ENCODE data around the gene SBF2.

Gene SBF2

DNA sequence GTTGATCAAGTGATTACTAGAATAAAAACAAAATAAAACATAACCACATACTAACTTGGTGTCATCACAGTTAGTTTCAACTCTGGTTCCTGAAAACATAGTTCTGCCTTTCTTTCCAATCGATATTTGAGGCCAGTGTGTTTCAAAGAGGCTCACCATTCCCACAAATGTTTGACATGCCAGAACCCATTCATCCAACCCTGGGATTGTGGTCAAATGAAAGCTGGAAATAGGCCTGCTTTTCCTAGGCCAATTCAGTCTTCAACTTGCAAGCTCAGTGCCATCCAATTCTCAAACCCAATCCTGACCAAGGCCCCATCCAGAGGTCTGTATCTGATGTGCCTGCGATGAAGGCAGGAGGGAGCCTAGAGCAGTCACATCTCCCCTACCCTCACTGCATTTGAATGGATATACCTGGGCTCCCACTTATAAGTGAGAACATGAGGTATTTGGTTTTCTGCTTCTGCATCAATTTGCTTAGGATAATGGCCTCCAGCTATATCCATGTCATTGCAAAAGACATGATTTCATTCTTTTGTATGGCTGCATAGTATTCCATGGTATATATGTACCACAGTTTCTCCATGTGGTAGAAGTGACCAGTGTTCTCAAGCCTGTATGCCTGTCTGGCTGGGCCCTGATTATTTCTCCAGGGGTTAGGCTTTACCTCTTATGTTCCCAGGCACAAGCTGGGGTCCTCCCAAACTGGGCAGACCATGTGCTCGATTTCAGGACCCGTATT is 486.9 kb downstream of the SBF2 start:
- TF ChIP-seq CTCF (conservative IDR thresholded peaks at IDR 0.05; ENCODE audit: low read depth, low read length), result no peak
- no peaks in the 10 kb centered on the region for H3K36me3 ChIP-seq (ENCODE audit: insufficient read depth)
- no peak overlapping the region for H3K4me3 ChIP-seq (IDR thresholded peaks at IDR 0.05; ENCODE audit: insufficient read depth, low read depth, low read length)
- peaks cover 7% of the 10 kb centered on the region for H3K4me1 ChIP-seq (ENCODE audit: low read depth, poor library complexity, severe bottlenecking)
- H3K9ac ChIP-seq, result no peak overlapping the region
- H3K27ac ChIP-seq, result no peak overlapping the region
- H2AFZ ChIP-seq (ENCODE audit: low read depth), result no peak overlapping the region
- no peaks in the 10 kb centered on the region for H4K20me1 ChIP-seq (ENCODE audit: insufficient read depth)
- no peak overlapping the region for H3K4me2 ChIP-seq
- no peaks in the 10 kb centered on the region for H3K79me2 ChIP-seq (ENCODE audit: insufficient read depth, low read depth)
- no peaks in the 10 kb centered on the region for H3K27me3 ChIP-seq (ENCODE audit: insufficient read depth, low read depth)

GRCh38 chr11:9804419-9804902 is 489.6 kb downstream of the SBF2 start:
- Histone ChIP-seq H3K27me3 (ENCODE audit: insufficient read depth, low read depth) (no peaks in the 10 kb centered on the region), H3K9ac (no peak overlapping the region), H3K79me2 (ENCODE audit: insufficient read depth, low read depth) (no peaks in the 10 kb centered on the region), H3K27ac (no peak overlapping the region), H3K4me1 (ENCODE audit: low read depth, poor library complexity, severe bottlenecking) (peaks cover 8% of the 10 kb centered on the region), H2AFZ (ENCODE audit: low read depth) (no peak overlapping the region), H4K20me1 (ENCODE audit: insufficient read depth) (no peaks in the 10 kb centered on the region), H3K36me3 (ENCODE audit: insufficient read depth) (no peaks in the 10 kb centered on the region), H3K4me2 (no peak overlapping the region), H3K4me3 (IDR thresholded peaks at IDR 0.05; ENCODE audit: insufficient read depth, low read depth, low read length) (no peak overlapping the region)
- no peak for TF ChIP-seq CTCF (conservative IDR thresholded peaks at IDR 0.05; ENCODE audit: low read depth, low read length)

DNA sequence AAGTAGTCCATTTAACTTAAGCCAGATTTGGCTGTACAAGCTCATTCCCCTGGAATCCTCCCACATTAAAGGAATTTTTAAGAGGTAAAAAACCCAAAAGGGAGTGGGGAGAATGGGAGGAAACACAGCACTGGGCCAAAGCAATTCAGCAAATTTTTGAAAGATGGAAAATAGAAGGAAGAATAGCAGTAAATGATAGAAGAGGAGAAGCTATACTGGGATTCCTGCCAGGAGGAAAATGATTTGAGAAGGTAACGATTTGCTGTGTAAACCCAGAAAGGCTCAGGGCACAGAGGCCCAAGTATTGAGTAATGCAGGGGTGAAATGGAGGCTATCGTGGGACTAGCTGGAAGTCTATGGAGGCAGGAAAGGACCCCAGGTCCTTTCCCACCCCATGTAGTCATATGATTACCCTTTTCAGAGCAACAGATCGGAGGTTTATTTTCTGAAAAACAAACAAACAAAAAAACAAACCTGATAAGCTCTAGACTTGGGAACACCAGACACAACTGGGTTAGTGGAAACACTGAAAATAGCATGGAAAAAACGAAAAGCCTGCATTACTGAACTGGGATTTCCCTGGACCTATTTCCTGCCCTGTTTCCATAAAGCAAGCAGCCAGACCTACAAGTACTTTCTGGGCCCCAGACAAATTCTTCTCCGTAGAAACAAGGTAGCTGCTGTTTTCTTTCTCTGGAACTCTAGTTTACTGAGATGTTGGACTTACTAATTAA is 490.2 kb downstream of the SBF2 start:
- Histone ChIP-seq H3K36me3 (ENCODE audit: insufficient read depth) (no peaks in the 10 kb centered on the region), H3K27me3 (ENCODE audit: insufficient read depth, low read depth) (no peaks in the 10 kb centered on the region), H3K27ac (no peak overlapping the region), H2AFZ (ENCODE audit: low read depth) (no peak overlapping the region), H3K4me2 (no peak overlapping the region), H3K4me3 (IDR thresholded peaks at IDR 0.05; ENCODE audit: insufficient read depth, low read depth, low read length) (no peak overlapping the region), H3K79me2 (ENCODE audit: insufficient read depth, low read depth) (no peaks in the 10 kb centered on the region), H3K9ac (no peak overlapping the region), H4K20me1 (ENCODE audit: insufficient read depth) (no peaks in the 10 kb centered on the region), H3K4me1 (ENCODE audit: low read depth, poor library complexity, severe bottlenecking) (peaks cover 8% of the 10 kb centered on the region)
- TF ChIP-seq CTCF (conservative IDR thresholded peaks at IDR 0.05; ENCODE audit: low read depth, low read length), result no peak

GRCh38 chr11:9802291-9802861 is 491.6 kb downstream of the SBF2 start:
- Histone ChIP-seq H3K27me3 (ENCODE audit: insufficient read depth, low read depth) (no peaks in the 10 kb centered on the region), H3K79me2 (ENCODE audit: insufficient read depth, low read depth) (no peaks in the 10 kb centered on the region), H4K20me1 (ENCODE audit: insufficient read depth) (no peaks in the 10 kb centered on the region), H3K27ac (no peak overlapping the region), H3K4me3 (IDR thresholded peaks at IDR 0.05; ENCODE audit: insufficient read depth, low read depth, low read length) (no peak overlapping the region), H2AFZ (ENCODE audit: low read depth) (no peak overlapping the region), H3K4me2 (no peak overlapping the region), H3K9ac (no peak overlapping the region), H3K4me1 (ENCODE audit: low read depth, poor library complexity, severe bottlenecking) (peaks cover 8% of the 10 kb centered on the region), H3K36me3 (ENCODE audit: insufficient read depth) (no peaks in the 10 kb centered on the region)
- no peak for TF ChIP-seq CTCF (conservative IDR thresholded peaks at IDR 0.05; ENCODE audit: low read depth, low read length)

Measured in KMS-11 (cell line).